ENCODE measurements around the gene AOPEP.

GRCh38 chr9:95078939-95079338 lies 352.4 kb downstream of the AOPEP start:
- TF ChIP-seq POLR2AphosphoS5 (IDR thresholded peaks at IDR 0.05; ENCODE audit: low read depth, low read length): no peak
- no peak for TF ChIP-seq POLR2A (IDR thresholded peaks at IDR 0.05; ENCODE audit: low read depth, low read length)

All from GM12891 (cell line).